ENCODE measurements around the gene RIPPLY2. TPM values are rescaled to one million over a fixed set of nuclear protein-coding genes. Genes with fewer than 3 reads are reported as not detected.

Gene RIPPLY2
- total and polyA plus RNA-seq, 7 donors, result 0.59 TPM; not detected in 6

- H3K4me1 ChIP-seq, result peaks cover 19% of the 10 kb centered on the region
- no peak for DNase-seq
- TF ChIP-seq CTCF (IDR thresholded peaks at IDR 0.05), result no peak
- no peaks in the 10 kb centered on the region for H3K27me3 ChIP-seq (ENCODE audit: insufficient read depth in 3 of 3, low read length in 2 of 3)
- no peak overlapping the region for H3K27ac ChIP-seq
- H3K36me3 ChIP-seq (ENCODE audit: insufficient read depth in 1 of 2, low read depth in 1 of 2), result peaks cover 7 to 32% of the 10 kb centered on the region in 2 donors
- ATAC-seq, result no peak
- intact Hi-C loops (cut with DNase I), result loop anchor here in 1 of 2 donors (5.0 to 10.0 kb wide), 2 partner anchors 359 to 798 kb away; partner anchors contain the start of genes DOP1A and UBE3D
- WGBS, 3 donors, result 74 to 79% (median 74%) methylated on average over 4 of the region's 4 CpGs
- H3K9me3 ChIP-seq, result no peaks in the 10 kb centered on the region
- H3K4me3 ChIP-seq, result no peak overlapping the region
These were observed 9.8 kb downstream of the RIPPLY2 start for GRCh38 chr6:83862776-83863471.

DNA sequence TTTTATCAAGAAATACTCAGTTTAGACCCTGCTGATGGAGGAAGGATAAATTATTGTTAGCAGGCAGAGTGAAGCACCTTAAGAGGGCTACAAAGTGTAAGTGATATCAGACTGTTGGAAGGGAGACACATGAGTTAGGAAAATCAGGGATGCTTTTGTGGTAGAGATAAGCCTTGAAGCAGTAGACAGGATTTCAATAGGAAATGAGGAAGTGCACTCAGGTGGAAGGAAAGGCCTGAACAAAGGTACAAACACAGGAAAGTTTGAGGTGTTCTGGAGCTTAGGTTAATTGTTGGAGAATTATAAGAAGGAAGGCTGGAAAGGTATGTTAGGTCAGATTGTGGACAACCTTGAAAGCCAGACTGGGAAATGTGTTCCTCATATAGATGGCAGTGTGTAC is 13.9 kb downstream of the RIPPLY2 start:
- Histone ChIP-seq H3K27ac (no peak overlapping the region), H3K9me3 (no peaks in the 10 kb centered on the region), H3K4me1 (no peaks in the 10 kb centered on the region), H3K4me3 (no peak overlapping the region), H3K27me3 (ENCODE audit: insufficient read depth in 3 of 3, low read length in 2 of 3) (no peaks in the 10 kb centered on the region), H3K36me3 (ENCODE audit: insufficient read depth in 1 of 2, low read depth in 1 of 2) (peaks cover 7 to 32% of the 10 kb centered on the region in 2 donors)
- intact Hi-C loops (cut with DNase I), result loop anchor here in 1 of 2 donors (10.0 kb wide), 1 partner anchor 802 kb away; the partner anchor contains the start of genes DOP1A and UBE3D
- DNase-seq (no peak), ATAC-seq (no peak)
- TF ChIP-seq CTCF (IDR thresholded peaks at IDR 0.05), result no peak

GRCh38 chr6:83867527-83868161 is 14.5 kb downstream of the RIPPLY2 start:
- no peaks in the 10 kb centered on the region for H3K9me3 ChIP-seq
- no peak for TF ChIP-seq CTCF (IDR thresholded peaks at IDR 0.05)
- ATAC-seq, result peak in 3 of 4 donors; percentile 30 to 55 (median 46)
- peaks cover 7 to 32% of the 10 kb centered on the region in 2 donors for H3K36me3 ChIP-seq (ENCODE audit: insufficient read depth in 1 of 2, low read depth in 1 of 2)
- DNase-seq, result peak in 1 of 2 donors; percentile 27
- 89 to 92% (median 91%) methylated on average over 9 of the region's 9 CpGs for WGBS, 3 donors
- no peaks in the 10 kb centered on the region for H3K27me3 ChIP-seq (ENCODE audit: insufficient read depth in 3 of 3, low read length in 2 of 3)
- no peak overlapping the region for H3K4me3 ChIP-seq
- intact Hi-C loops (cut with DNase I), result loop anchor here in 1 of 2 donors (10.0 kb wide), 1 partner anchor 803 kb away; the partner anchor contains the start of genes DOP1A and UBE3D
- H3K4me1 ChIP-seq, result no peaks in the 10 kb centered on the region
- no peak overlapping the region for H3K27ac ChIP-seq

DNA sequence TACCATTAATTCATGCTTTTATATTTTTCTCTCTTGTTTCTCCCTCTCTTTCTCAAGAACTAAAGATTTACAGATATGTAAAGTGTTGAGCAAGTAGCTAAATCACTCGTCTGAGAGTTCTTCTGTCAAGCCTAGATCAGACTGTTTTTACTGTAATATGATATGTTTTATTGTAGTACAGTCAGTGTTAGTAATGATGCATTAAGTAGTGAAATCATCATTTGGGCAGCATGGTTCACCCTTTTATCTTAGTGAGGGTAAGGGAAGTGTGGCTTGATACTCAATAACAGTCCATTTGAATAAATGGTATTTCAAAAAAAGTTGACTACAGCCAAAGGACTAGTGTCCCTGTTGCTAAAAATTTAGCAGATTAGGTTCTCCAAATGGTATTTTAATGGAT is 15.5 kb downstream of the RIPPLY2 start:
- Histone ChIP-seq H3K36me3 (ENCODE audit: insufficient read depth in 1 of 2, low read depth in 1 of 2) (peaks cover 7 to 32% of the 10 kb centered on the region in 2 donors), H3K9me3 (no peaks in the 10 kb centered on the region), H3K4me3 (no peak overlapping the region), H3K4me1 (no peaks in the 10 kb centered on the region), H3K27me3 (ENCODE audit: insufficient read depth in 3 of 3, low read length in 2 of 3) (no peaks in the 10 kb centered on the region), H3K27ac (no peak overlapping the region)
- no peak for ATAC-seq
- intact Hi-C loops (cut with DNase I), result loop anchor here in 1 of 2 donors (10.0 kb wide), 1 partner anchor 804 kb away; the partner anchor contains the start of genes DOP1A and UBE3D
- TF ChIP-seq CTCF (IDR thresholded peaks at IDR 0.05), result no peak
- no peak for DNase-seq
- 30 to 49% (median 33%) methylated on average over 1 of the region's 1 CpG for WGBS, 3 donors
